Small intestine (tissue), 7 donors: ENCODE results near the gene TERT. TPM values are rescaled to one million over a fixed set of nuclear protein-coding genes. Genes with fewer than 3 reads are reported as not detected.

Experiments used
- DNase-seq, 2 donors: peaks; one replicate each; pipeline versions ENCODE4 v3.0.0 to v3.0.0-alpha.2; 2013
- FAIRE-seq: peaks from 2 replicates; lab custom pipeline; 2012; peaks lifted over from hg19 to GRCh38; lab: Jason Lieb, UNC
- H3K27ac ChIP-seq, 3 donors: one replicate each; pipeline ENCODE4 v1.5.1; 2013; ENCODE audit warnings: low read length in 2 of 3, mild to moderate bottlenecking in 2 of 3, control low read depth in 1 of 3, inconsistent platforms in 1 of 3, low read depth in 1 of 3, moderate library complexity in 1 of 3
- H3K27me3 ChIP-seq, 3 donors: one replicate each; pipeline ENCODE4 v1.6.1; 2013; ENCODE audit warnings: low read length in 3 of 3, inconsistent platforms in 1 of 3; ENCODE audit not compliant: control insufficient read depth in 3 of 3, insufficient read depth in 3 of 3
- H3K36me3 ChIP-seq, 3 donors: one replicate each; pipeline ENCODE4 v1.6.1; 2013; ENCODE audit warnings: low read length in 3 of 3, inconsistent platforms in 1 of 3, low read depth in 1 of 3, mild to moderate bottlenecking in 1 of 3, moderate library complexity in 1 of 3; ENCODE audit not compliant: control insufficient read depth in 3 of 3, insufficient read depth in 2 of 3
- H3K4me1 ChIP-seq, 3 donors: one replicate each; pipeline ENCODE4 v1.6.1; 2013; ENCODE audit warnings: low read length in 2 of 3, inconsistent platforms in 1 of 3, low read depth in 1 of 3, mild to moderate bottlenecking in 1 of 3, moderate library complexity in 1 of 3; ENCODE audit not compliant: control insufficient read depth in 3 of 3, insufficient read depth in 2 of 3
- H3K4me3 ChIP-seq, 3 donors: one replicate each; pipeline ENCODE4 v1.5.1; 2013; ENCODE audit warnings: low read length in 3 of 3, control low read depth in 1 of 3, inconsistent platforms in 1 of 3, low read depth in 1 of 3, mild to moderate bottlenecking in 1 of 3, moderate library complexity in 1 of 3
- H3K9me3 ChIP-seq, 2 donors: one replicate each; pipeline ENCODE4 v1.6.1; 2013; ENCODE audit warnings: low read depth in 1 of 2, low read length in 1 of 2; ENCODE audit not compliant: control insufficient read depth in 2 of 2, insufficient read depth in 1 of 2
- WGBS, 3 donors: extraction: QIAGEN DNeasy Blood & Tissue Kit; methylation state at CpG; one replicate each; pipeline ENCODE4 v1.1.7; 2013; 5-methylcytosine and 5-hydroxymethylcytosine counted together
- polyA plus RNA-seq, 4 donors: library from polyadenylated mRNA; stranded (reverse) in 3 of 4; unstranded in 1 of 4; fragments of 200-250 nt in 3 of 4; fragments of 120-200 nt in 1 of 4; gene quantifications; one replicate each; pipeline versions ENCODE4 v1.2.1 to v1.2.3, GENCODE V29; 2013
- donor health status: healthy with polysubstance abuse.
- donor health status: control.
- donor health status: control.
- donor health status: Bipolar disorder and iron deficiency.
- donor health status: healthy.

Gene TERT
- polyA plus RNA-seq, 4 donors = 0.54 to 4.2 (median 1.4) TPM; not detected in 1

- 91 to 92% (median 91%) methylated on average over 29 of the region's 29 CpGs for WGBS, 3 donors
- H3K27ac ChIP-seq = no peak overlapping the region
- DNase-seq (no peak), FAIRE-seq (no peak)
- no peak overlapping the region for H3K4me3 ChIP-seq
- H3K36me3 ChIP-seq = peaks cover 16 to 66% (median 34%) of the 10 kb centered on the region in 3 donors
- H3K27me3 ChIP-seq = no peaks in the 10 kb centered on the region
- peaks cover 2 to 20% (median 7%) of the 10 kb centered on the region in 3 donors for H3K4me1 ChIP-seq
- H3K9me3 ChIP-seq = no peaks in the 10 kb centered on the region
Measured at GRCh38 chr5:1318659-1319251, 23.9 kb upstream of the TERT start.

GRCh38 chr5:1317921-1318565 is 23.2 kb upstream of the TERT start:
- WGBS, 3 donors = 92 to 94% (median 94%) methylated on average over 26 of the region's 26 CpGs
- Histone ChIP-seq H3K9me3 (no peaks in the 10 kb centered on the region), H3K36me3 (peaks cover 16 to 58% (median 34%) of the 10 kb centered on the region in 3 donors), H3K27ac (no peak overlapping the region), H3K4me3 (no peak overlapping the region), H3K27me3 (no peaks in the 10 kb centered on the region), H3K4me1 (peaks cover 2 to 20% (median 7%) of the 10 kb centered on the region in 3 donors)
- FAIRE-seq = no peak
- no peak for DNase-seq

GRCh38 chr5:1316588-1317340 is 21.9 kb upstream of the TERT start:
- Histone ChIP-seq H3K4me1 (peaks cover 2 to 20% (median 7%) of the 10 kb centered on the region in 3 donors), H3K27ac (peak overlapping the region; percentile 58 to 90 (median 82)), H3K27me3 (no peaks in the 10 kb centered on the region), H3K9me3 (no peaks in the 10 kb centered on the region), H3K36me3 (peaks cover 16 to 46% (median 26%) of the 10 kb centered on the region in 3 donors), H3K4me3 (no peak overlapping the region)
- no peak for DNase-seq
- WGBS, 3 donors = 17 to 41% (median 23%) methylated on average over 17 of the region's 17 CpGs
- no peak for FAIRE-seq

- Histone ChIP-seq H3K36me3 (peaks cover 16 to 37% (median 19%) of the 10 kb centered on the region in 3 donors), H3K4me1 (peaks cover 2 to 20% (median 7%) of the 10 kb centered on the region in 3 donors), H3K4me3 (peak overlapping the region in 2 of 3 donors; percentile 4 to 21), H3K27me3 (no peaks in the 10 kb centered on the region), H3K9me3 (peaks cover 0 to 6% of the 10 kb centered on the region in 2 donors), H3K27ac (peak overlapping the region; percentile 58 to 90 (median 82))
- 5 to 16% (median 7%) methylated on average over 33 of the region's 33 CpGs for WGBS, 3 donors
- FAIRE-seq (no peak), DNase-seq (peak; percentile 89 to 93)
Measured at GRCh38 chr5:1315709-1316587, 21.1 kb upstream of the TERT start.

GRCh38 chr5:1315018-1315708 is 20.3 kb upstream of the TERT start:
- peaks cover 0 to 12% of the 10 kb centered on the region in 2 donors for H3K9me3 ChIP-seq
- no peaks in the 10 kb centered on the region for H3K27me3 ChIP-seq
- peaks cover 10 to 30% (median 12%) of the 10 kb centered on the region in 3 donors for H3K36me3 ChIP-seq
- H3K27ac ChIP-seq = peak overlapping the region in 2 of 3 donors; percentile 82 to 90
- WGBS, 3 donors = 35 to 57% (median 38%) methylated on average over 13 of the region's 13 CpGs
- FAIRE-seq = no peak
- H3K4me3 ChIP-seq = no peak overlapping the region
- H3K4me1 ChIP-seq = peaks cover 2 to 20% (median 7%) of the 10 kb centered on the region in 3 donors
- no peak for DNase-seq

- peaks cover 0 to 13% of the 10 kb centered on the region in 2 donors for H3K9me3 ChIP-seq
- H3K27ac ChIP-seq = peak overlapping the region in 1 of 3 donors; percentile 90
- 93 to 95% (median 95%) methylated on average over 13 of the region's 13 CpGs for WGBS, 3 donors
- peaks cover 2 to 20% (median 7%) of the 10 kb centered on the region in 3 donors for H3K4me1 ChIP-seq
- no peaks in the 10 kb centered on the region for H3K27me3 ChIP-seq
- no peak overlapping the region for H3K4me3 ChIP-seq
- DNase-seq (no peak), FAIRE-seq (no peak)
- peaks cover 8 to 24% (median 8%) of the 10 kb centered on the region in 3 donors for H3K36me3 ChIP-seq
Measured at GRCh38 chr5:1314564-1314982, 19.7 kb upstream of the TERT start.

- DNase-seq (peak in 1 of 2 donors; percentile 38), FAIRE-seq (no peak)
- peaks cover 0 to 13% of the 10 kb centered on the region in 2 donors for H3K9me3 ChIP-seq
- peaks cover 2 to 20% (median 7%) of the 10 kb centered on the region in 3 donors for H3K4me1 ChIP-seq
- no peak overlapping the region for H3K4me3 ChIP-seq
- no peaks in the 10 kb centered on the region for H3K27me3 ChIP-seq
- 62 to 81% (median 67%) methylated on average over 25 of the region's 25 CpGs for WGBS, 3 donors
- H3K27ac ChIP-seq = peak overlapping the region in 1 of 3 donors; percentile 25
- H3K36me3 ChIP-seq = peaks cover 0 to 10% (median 2%) of the 10 kb centered on the region in 3 donors
Measured at GRCh38 chr5:1312993-1313833, 18.3 kb upstream of the TERT start.
